B cell (primary cell): ENCODE results near the gene DDX21. TPM values are rescaled to one million over a fixed set of nuclear protein-coding genes. Genes with fewer than 3 reads are reported as not detected.

Source experiments
- ATAC-seq: fragments of 200-7000 bp; cut with Tn5 transposase; one replicate; pipeline ENCODE4 v1.10.0; 2021; ENCODE audit warnings: low read depth, mild to moderate bottlenecking, moderate number of reproducible peaks, moderate library complexity
- CTCF ChIA-PET: fragments of 350-600 bp; sonication (Branson Sonifier 250); formaldehyde crosslinking; loops from one replicate; lab custom pipeline; 2021; ENCODE audit warnings: antibody characterized with exemption, inconsistent platforms; lab: Charles Lee
- POLR2A ChIA-PET: fragments of 350-600 bp; sonication (Branson Sonifier 250); formaldehyde crosslinking; loops from one replicate; lab custom pipeline; 2021; ENCODE audit warnings: antibody characterized with exemption; lab: Charles Lee
- DNase-seq: peaks from one replicate; pipeline ENCODE4 v3.0.0; 2013
- H2AFZ ChIP-seq: 2 replicates; pipeline ENCODE4 v1.6.1; 2012; ENCODE audit warnings: mild to moderate bottlenecking, low read depth, low read length; ENCODE audit not compliant: insufficient read depth, poor library complexity, severe bottlenecking
- H3K27ac ChIP-seq, 2 donors: 1 replicate in 1 of 2; 2 replicates in 1 of 2; pipeline ENCODE4 v1.5.1; 2012 to 2013; ENCODE audit warnings: low read length in 2 of 2, mild to moderate bottlenecking in 2 of 2, moderate library complexity in 1 of 2
- H3K27me3 ChIP-seq, 4 experiments: fragments of 200-600 bp in 1 of 4; sonication (generic) in 1 of 4; replicated peaks in 1 of 4; 1 replicate in 2 of 4; 2 replicates in 2 of 4; pipeline versions ENCODE4 v1.6.1 to v1.7.0; 2013 to 2016; ENCODE audit warnings: low read length in 3 of 4, mild to moderate bottlenecking in 2 of 4, mixed read lengths in 1 of 4, moderate library complexity in 1 of 4; ENCODE audit not compliant: insufficient read depth in 4 of 4, control insufficient read depth in 3 of 4; ENCODE audit errors: control extremely low read depth in 1 of 4
- H3K36me3 ChIP-seq, 2 experiments: replicated peaks in 1 of 2; 1 replicate in 1 of 2; 2 replicates in 1 of 2; pipeline versions ENCODE4 v1.6.1 to v1.7.1; 2013; ENCODE audit warnings: low read length in 1 of 2; ENCODE audit not compliant: insufficient read depth in 2 of 2, control insufficient read depth in 1 of 2; ENCODE audit errors: control extremely low read depth in 1 of 2, extremely low read depth in 1 of 2
- H3K4me1 ChIP-seq, 2 donors: fragments of 200-600 bp in 1 of 2; sonication (generic) in 1 of 2; 1 replicate in 1 of 2; 2 replicates in 1 of 2; pipeline versions ENCODE4 v1.5.1 to v1.6.1; 2013 to 2017; ENCODE audit warnings: low read length in 2 of 2; ENCODE audit not compliant: control insufficient read depth in 2 of 2, insufficient read depth in 2 of 2
- H3K4me2 ChIP-seq: replicated peaks from 2 replicates; pipeline ENCODE3; 2012; ENCODE audit warnings: mild to moderate bottlenecking, low read depth, low read length; ENCODE audit not compliant: poor library complexity, severe bottlenecking
- H3K4me3 ChIP-seq, 5 experiments: fragments of 200-600 bp in 1 of 5; sonication (generic) in 1 of 5; 1 replicate in 3 of 5; 2 replicates in 2 of 5; pipeline versions ENCODE4 v1.5.1 to v1.7.0; 2011 to 2016; ENCODE audit warnings: low read length in 4 of 5, mild to moderate bottlenecking in 4 of 5, low read depth in 2 of 5, control low read depth in 1 of 5, moderate library complexity in 1 of 5; ENCODE audit not compliant: insufficient read depth in 1 of 5; ENCODE audit errors: control extremely low read depth in 1 of 5, extremely low read depth in 1 of 5
- H3K79me2 ChIP-seq: fragments of 200-600 bp; sonication (generic); one replicate; pipeline ENCODE4 v1.6.0; 2016; ENCODE audit warnings: low read length; ENCODE audit not compliant: control insufficient read depth, insufficient read depth
- H3K9ac ChIP-seq: fragments of 200-600 bp; sonication (generic); 2 replicates; pipeline ENCODE4 v1.6.1; 2017; ENCODE audit warnings: mild to moderate bottlenecking, low read length, moderate library complexity
- H3K9me3 ChIP-seq, 3 donors: one replicate each; pipeline versions ENCODE4 v1.6.1 to v1.7.1; 2013; ENCODE audit warnings: low read length in 2 of 3; ENCODE audit not compliant: control insufficient read depth in 2 of 3, insufficient read depth in 1 of 3; ENCODE audit errors: control extremely low read depth in 1 of 3
- H4K20me1 ChIP-seq: 2 replicates; pipeline ENCODE4 v1.6.0; 2012; ENCODE audit warnings: mild to moderate bottlenecking, low read length; ENCODE audit not compliant: insufficient read depth, control insufficient read depth, poor library complexity, severe bottlenecking
- H3K27ac Mint-ChIP-seq: one replicate; pipeline ENCODE4 v1.8.0; 2021; ENCODE audit warnings: mixed read lengths
- H3K27me3 Mint-ChIP-seq: one replicate; pipeline ENCODE4 v1.8.0; 2021; ENCODE audit warnings: mixed read lengths
- H3K4me1 Mint-ChIP-seq: one replicate; pipeline ENCODE4 v1.8.0; 2021; ENCODE audit warnings: mixed read lengths
- H3K4me3 Mint-ChIP-seq: one replicate; pipeline ENCODE4 v1.8.0; 2021; ENCODE audit warnings: mixed read lengths
- H3K9me3 Mint-ChIP-seq: one replicate; pipeline ENCODE4 v1.8.0; 2022; ENCODE audit warnings: mixed read lengths; ENCODE audit not compliant: insufficient read depth
- EZH2 ChIP-seq: IDR thresholded peaks from 2 replicates; pipeline ENCODE4 v1.6.1; 2012; ENCODE audit warnings: borderline replicate concordance, low read depth, mild to moderate bottlenecking, moderate library complexity, low read length; ENCODE audit not compliant: insufficient read depth, poor library complexity, severe bottlenecking
- WGBS: methylation state at CpG from one replicate; pipeline ENCODE4 v1.1.5; 2013; ENCODE audit warnings: missing lambda C conversion rate; ENCODE audit not compliant: insufficient coverage; 5-methylcytosine and 5-hydroxymethylcytosine counted together
- intact Hi-C: fragments of 100-400 bp; cut with micrococcal nuclease; formaldehyde crosslinking; loops from one replicate; pipeline ENCODE4 v1.10.0; 2022
- polyA plus RNA-seq: library from polyadenylated mRNA; depleted of rRNA; stranded (reverse); fragments of >200 nt; gene quantifications from 2 replicates; pipeline ENCODE4 v1.2.3, GENCODE V29; 2012
- total RNA-seq, 2 donors: library from RNA; stranded (reverse); fragments of 120-200 nt in 1 of 2; gene quantifications; 1 replicate in 1 of 2; 2 replicates in 1 of 2; pipeline versions ENCODE4 v1.2.3 to v1.2.4, GENCODE V29; 2013 to 2022
- TF ChIP-seq, protein P1 (sequence below): fragments of 200-600 bp; IDR thresholded peaks from one replicate; pipeline ENCODE4 v1.8.0; 2022; ENCODE audit warnings: antibody characterized with exemption, mild to moderate bottlenecking

The DDX21 gene
- total and polyA plus RNA-seq, 2 donors (not counting 1 experiment from before 2014, with no cell fraction given) = 17.8 to 43.5 TPM

DNA sequence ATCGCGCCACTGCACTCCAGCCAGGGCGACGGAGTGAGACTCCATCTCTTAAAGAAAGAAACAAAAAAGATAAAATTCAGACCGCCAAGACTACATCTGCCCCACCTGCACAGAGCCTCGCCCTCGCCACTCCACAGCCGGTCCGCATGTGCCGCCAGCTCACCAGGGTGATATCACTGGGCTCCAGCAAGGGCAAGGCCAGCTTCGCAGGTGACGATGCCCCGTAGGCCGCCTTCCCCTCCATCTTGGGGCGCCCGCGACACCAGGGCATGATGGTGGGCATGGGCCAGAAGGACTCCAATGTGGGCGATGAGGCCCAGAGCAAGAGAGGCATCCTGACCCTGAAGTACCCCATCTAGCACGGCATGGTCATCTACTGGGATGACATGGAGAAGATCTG lies 66.6 kb downstream of the DDX21 start:
- Mint-ChIP-seq H3K4me3 (no peak overlapping the region), H3K27ac (no peak overlapping the region)

DNA sequence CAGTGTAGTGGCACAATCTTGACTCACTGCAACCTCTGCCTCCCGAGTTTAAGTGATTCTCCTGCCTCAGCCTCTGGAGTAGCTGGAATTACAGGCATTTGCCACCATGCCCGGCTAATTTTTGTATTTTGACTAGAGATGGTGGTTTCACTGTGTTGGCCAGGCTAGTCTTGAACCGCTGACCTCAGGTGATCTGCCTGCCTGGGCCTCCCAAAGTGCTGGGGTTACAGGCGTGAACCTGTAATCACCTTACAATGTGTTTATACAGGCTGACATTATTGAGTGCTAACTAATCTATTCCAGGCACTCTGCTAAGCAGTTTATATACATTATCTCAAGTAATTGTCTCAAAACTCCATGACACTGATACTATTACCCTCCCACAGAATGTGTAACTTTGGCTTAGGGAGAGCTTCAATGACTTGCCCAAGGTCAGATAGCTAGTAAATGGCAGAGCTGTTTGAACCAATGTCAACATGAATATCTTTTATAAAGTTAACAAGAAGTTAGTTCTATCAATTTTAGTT lies 69.5 kb downstream of the DDX21 start:
- no peak for ATAC-seq
- Histone ChIP-seq H3K79me2 (no peaks in the 10 kb centered on the region), H3K9me3 (no peaks in the 10 kb centered on the region), H3K36me3 (no peaks in the 10 kb centered on the region), H2AFZ (no peak overlapping the region), H3K27ac (no peak overlapping the region), H3K27me3 (no peaks in the 10 kb centered on the region), H3K4me3 (no peak overlapping the region), H4K20me1 (no peaks in the 10 kb centered on the region), H3K9ac (no peak overlapping the region), H3K4me1 (no peaks in the 10 kb centered on the region), H3K4me2 (no peak overlapping the region)
- Mint-ChIP-seq H3K27ac (no peak overlapping the region), H3K9me3 (no peaks in the 10 kb centered on the region), H3K4me3 (no peak overlapping the region), H3K4me1 (no peaks in the 10 kb centered on the region), H3K27me3 (no peaks in the 10 kb centered on the region)
- ChIA-PET POLR2A (no interaction called here), CTCF (no interaction called here)
- 98% methylated on average over 3 of the region's 4 CpGs for WGBS
- intact Hi-C loops = no loop called here
- DNase-seq = no peak
- TF ChIP-seq EZH2 = no peak
- TF ChIP-seq, protein P1, sequence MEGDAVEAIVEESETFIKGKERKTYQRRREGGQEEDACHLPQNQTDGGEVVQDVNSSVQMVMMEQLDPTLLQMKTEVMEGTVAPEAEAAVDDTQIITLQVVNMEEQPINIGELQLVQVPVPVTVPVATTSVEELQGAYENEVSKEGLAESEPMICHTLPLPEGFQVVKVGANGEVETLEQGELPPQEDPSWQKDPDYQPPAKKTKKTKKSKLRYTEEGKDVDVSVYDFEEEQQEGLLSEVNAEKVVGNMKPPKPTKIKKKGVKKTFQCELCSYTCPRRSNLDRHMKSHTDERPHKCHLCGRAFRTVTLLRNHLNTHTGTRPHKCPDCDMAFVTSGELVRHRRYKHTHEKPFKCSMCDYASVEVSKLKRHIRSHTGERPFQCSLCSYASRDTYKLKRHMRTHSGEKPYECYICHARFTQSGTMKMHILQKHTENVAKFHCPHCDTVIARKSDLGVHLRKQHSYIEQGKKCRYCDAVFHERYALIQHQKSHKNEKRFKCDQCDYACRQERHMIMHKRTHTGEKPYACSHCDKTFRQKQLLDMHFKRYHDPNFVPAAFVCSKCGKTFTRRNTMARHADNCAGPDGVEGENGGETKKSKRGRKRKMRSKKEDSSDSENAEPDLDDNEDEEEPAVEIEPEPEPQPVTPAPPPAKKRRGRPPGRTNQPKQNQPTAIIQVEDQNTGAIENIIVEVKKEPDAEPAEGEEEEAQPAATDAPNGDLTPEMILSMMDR = no peak

More for the DNA sequence above, 66.6 kb downstream of the DDX21 start:
- ChIA-PET POLR2A (no interaction called here), CTCF (no interaction called here)
- H3K9me3 Mint-ChIP-seq = no peaks in the 10 kb centered on the region
- no peak overlapping the region for H3K27ac ChIP-seq
- no peaks in the 10 kb centered on the region for H3K27me3 ChIP-seq
- no peak for ATAC-seq
- H3K27me3 Mint-ChIP-seq = no peaks in the 10 kb centered on the region
- H3K4me1 ChIP-seq = no peaks in the 10 kb centered on the region
- intact Hi-C loops = no loop called here
- no peak overlapping the region for H3K4me2 ChIP-seq
- no peak overlapping the region for H2AFZ ChIP-seq
- H3K9me3 ChIP-seq = no peaks in the 10 kb centered on the region
- H4K20me1 ChIP-seq = no peaks in the 10 kb centered on the region
- no peaks in the 10 kb centered on the region for H3K4me1 Mint-ChIP-seq
- H3K79me2 ChIP-seq = no peaks in the 10 kb centered on the region
- no peak overlapping the region for H3K4me3 ChIP-seq
- no peak for DNase-seq
- WGBS = 98% methylated on average over 19 of the region's 19 CpGs
- H3K9ac ChIP-seq = no peak overlapping the region
- TF ChIP-seq, protein P1 = no peak
- no peak for TF ChIP-seq EZH2
- no peaks in the 10 kb centered on the region for H3K36me3 ChIP-seq
